ENCODE data around the gene KAZN. TPM values are rescaled to one million over a fixed set of nuclear protein-coding genes. Genes with fewer than 3 reads are reported as not detected.
A peak's percentile ranks its signal among the peaks of the same experiment; 100 is the strongest.

The KAZN gene
- total and polyA plus RNA-seq, 4 donors: 7.6 to 18.8 (median 11.2) TPM

- Histone ChIP-seq H3K27ac (ENCODE audit: low read depth in 1 of 2, low read length in 1 of 2) (no peak overlapping the region), H3K4me3 (no peak overlapping the region), H3K9ac (ENCODE audit: insufficient read depth in 1 of 2, low read length in 2 of 2) (peak overlapping the region in 1 of 2 donors; percentile 11), H3K9me3 (ENCODE audit: control insufficient read depth in 4 of 4, insufficient read depth in 3 of 4, low read length in 3 of 4) (peaks cover 0 to 2% (median 0%) of the 10 kb centered on the region in 4 donors), H3K36me3 (ENCODE audit: control insufficient read depth in 4 of 4, insufficient read depth in 4 of 4, low read length in 4 of 4) (peaks cover 0 to 2% (median under 1%) of the 10 kb centered on the region in 4 donors), H3K27me3 (ENCODE audit: control insufficient read depth in 3 of 3, insufficient read depth in 3 of 3, low read length in 2 of 3) (no peaks in the 10 kb centered on the region), H3K4me1 (ENCODE audit: control insufficient read depth in 5 of 5, insufficient read depth in 5 of 5, low read length in 5 of 5) (peaks cover 0 to 7% (median 0%) of the 10 kb centered on the region in 5 donors)
- WGBS, 2 donors: 91 to 92% methylated on average over 9 of the region's 9 CpGs
- no peak for ATAC-seq (ENCODE audit: insufficient read depth, low FRiP score)
- TF ChIP-seq CTCF (IDR thresholded peaks at IDR 0.05; ENCODE audit: control extremely low read depth, extremely low read depth): no peak
- no peak for DNase-seq
Measured at GRCh38 chr1:15073799-15074308, 475.4 kb downstream of the KAZN start.

DNA sequence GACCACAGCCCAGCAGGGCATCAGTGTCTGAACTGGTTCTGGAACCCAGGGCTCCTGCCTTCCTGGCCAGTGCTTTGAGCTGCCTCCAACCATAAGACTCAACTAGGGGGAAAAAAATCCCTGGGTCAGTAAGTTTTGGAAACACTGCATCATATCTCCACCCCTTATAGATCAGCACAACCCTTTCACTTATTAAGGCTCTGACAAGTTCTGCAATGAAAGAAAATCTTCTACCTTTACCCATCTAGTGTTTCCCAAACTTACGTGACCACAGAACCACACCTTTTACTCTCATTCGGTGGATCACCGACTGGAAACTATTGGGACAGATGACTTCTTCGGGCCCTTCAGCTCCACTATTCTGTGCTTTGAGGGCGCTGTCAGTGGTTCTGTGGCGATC is 476.7 kb downstream of the KAZN start:
- H3K4me3 ChIP-seq: no peak overlapping the region
- no peak overlapping the region for H3K9ac ChIP-seq (ENCODE audit: insufficient read depth in 1 of 2, low read length in 2 of 2)
- H3K27ac ChIP-seq (ENCODE audit: low read depth in 1 of 2, low read length in 1 of 2): no peak overlapping the region
- WGBS, 2 donors: 95 to 97% methylated on average over 6 of the region's 6 CpGs
- H3K9me3 ChIP-seq (ENCODE audit: control insufficient read depth in 4 of 4, insufficient read depth in 3 of 4, low read length in 3 of 4): peaks cover 0 to 2% (median 0%) of the 10 kb centered on the region in 4 donors
- peaks cover 0 to 7% (median 0%) of the 10 kb centered on the region in 5 donors for H3K4me1 ChIP-seq (ENCODE audit: control insufficient read depth in 5 of 5, insufficient read depth in 5 of 5, low read length in 5 of 5)
- TF ChIP-seq CTCF (IDR thresholded peaks at IDR 0.05; ENCODE audit: control extremely low read depth, extremely low read depth): no peak
- H3K36me3 ChIP-seq (ENCODE audit: control insufficient read depth in 4 of 4, insufficient read depth in 4 of 4, low read length in 4 of 4): peaks cover 0 to 2% (median under 1%) of the 10 kb centered on the region in 4 donors
- H3K27me3 ChIP-seq (ENCODE audit: control insufficient read depth in 3 of 3, insufficient read depth in 3 of 3, low read length in 2 of 3): no peaks in the 10 kb centered on the region
- ATAC-seq (ENCODE audit: insufficient read depth, low FRiP score) (no peak), DNase-seq (no peak)

DNA sequence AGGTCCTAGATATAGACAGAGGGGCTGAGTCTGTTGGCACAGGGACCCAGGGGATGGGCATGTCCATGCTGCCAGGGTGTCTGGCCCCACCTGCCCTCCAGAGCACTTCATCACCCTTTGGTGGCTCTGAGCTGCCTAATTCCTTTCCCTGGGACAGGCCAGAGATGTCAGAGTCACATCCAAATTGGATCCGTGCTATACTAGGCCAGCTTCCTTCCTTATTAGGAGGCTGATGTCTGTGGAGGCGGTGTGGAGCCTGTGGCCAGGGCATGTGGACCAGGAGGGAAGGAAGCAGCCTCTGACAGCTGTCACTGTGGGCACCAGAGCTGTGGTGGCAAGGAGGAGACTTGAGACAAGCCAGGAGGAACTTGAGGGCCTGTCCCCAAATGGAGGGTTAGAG is 477.3 kb downstream of the KAZN start:
- Histone ChIP-seq H3K9ac (ENCODE audit: insufficient read depth in 1 of 2, low read length in 2 of 2) (no peak overlapping the region), H3K27ac (ENCODE audit: low read depth in 1 of 2, low read length in 1 of 2) (no peak overlapping the region), H3K4me1 (ENCODE audit: control insufficient read depth in 5 of 5, insufficient read depth in 5 of 5, low read length in 5 of 5) (peaks cover 0 to 7% (median 0%) of the 10 kb centered on the region in 5 donors), H3K4me3 (no peak overlapping the region), H3K36me3 (ENCODE audit: control insufficient read depth in 4 of 4, insufficient read depth in 4 of 4, low read length in 4 of 4) (peaks cover 0 to 2% (median 0%) of the 10 kb centered on the region in 4 donors), H3K9me3 (ENCODE audit: control insufficient read depth in 4 of 4, insufficient read depth in 3 of 4, low read length in 3 of 4) (no peaks in the 10 kb centered on the region), H3K27me3 (ENCODE audit: control insufficient read depth in 3 of 3, insufficient read depth in 3 of 3, low read length in 2 of 3) (no peaks in the 10 kb centered on the region)
- 21 to 44% methylated on average over 2 of the region's 2 CpGs for WGBS, 2 donors
- no peak for ATAC-seq (ENCODE audit: insufficient read depth, low FRiP score)
- no peak for TF ChIP-seq CTCF (IDR thresholded peaks at IDR 0.05; ENCODE audit: control extremely low read depth, extremely low read depth)
- DNase-seq: no peak

DNA sequence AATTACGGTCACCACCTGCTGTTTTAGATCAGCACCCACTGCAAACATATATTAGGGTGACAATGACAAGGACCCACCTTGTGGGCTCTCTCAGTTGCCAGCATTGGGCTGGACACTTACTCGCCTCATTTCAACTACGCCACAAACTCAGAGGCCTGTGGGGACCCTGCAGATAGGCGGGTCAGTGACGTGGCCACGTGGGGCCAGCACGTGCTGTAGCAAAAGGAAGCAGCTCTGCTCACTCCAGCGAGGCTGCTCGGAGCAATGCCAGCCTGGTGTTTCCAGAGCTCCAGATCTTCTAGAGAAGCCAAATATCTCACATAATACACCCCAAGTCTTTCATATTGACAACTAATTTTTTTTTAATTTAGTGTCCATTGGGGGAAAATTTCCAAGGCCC is 478.3 kb downstream of the KAZN start:
- no peaks in the 10 kb centered on the region for H3K27me3 ChIP-seq (ENCODE audit: control insufficient read depth in 3 of 3, insufficient read depth in 3 of 3, low read length in 2 of 3)
- no peak overlapping the region for H3K4me3 ChIP-seq
- H3K9me3 ChIP-seq (ENCODE audit: control insufficient read depth in 4 of 4, insufficient read depth in 3 of 4, low read length in 3 of 4): no peaks in the 10 kb centered on the region
- peaks cover 0 to 2% (median 0%) of the 10 kb centered on the region in 4 donors for H3K36me3 ChIP-seq (ENCODE audit: control insufficient read depth in 4 of 4, insufficient read depth in 4 of 4, low read length in 4 of 4)
- ATAC-seq (ENCODE audit: insufficient read depth, low FRiP score): no peak
- H3K9ac ChIP-seq (ENCODE audit: insufficient read depth in 1 of 2, low read length in 2 of 2): no peak overlapping the region
- peak in 2 of 3 donors; percentile 13 to 32 for DNase-seq
- H3K27ac ChIP-seq (ENCODE audit: low read depth in 1 of 2, low read length in 1 of 2): peak overlapping the region in 1 of 2 donors; percentile 14
- peaks cover 0 to 7% (median 0%) of the 10 kb centered on the region in 5 donors for H3K4me1 ChIP-seq (ENCODE audit: control insufficient read depth in 5 of 5, insufficient read depth in 5 of 5, low read length in 5 of 5)
- WGBS, 2 donors: 88 to 89% methylated on average over 9 of the region's 9 CpGs
- TF ChIP-seq CTCF (IDR thresholded peaks at IDR 0.05; ENCODE audit: control extremely low read depth, extremely low read depth): no peak

Data from lung (tissue), 12 donors.